ENCODE results near the gene FNIP2. TPM values are rescaled to one million over a fixed set of nuclear protein-coding genes. Genes with fewer than 3 reads are reported as not detected.
"Not testable (repeated sequence)": the region's sequence is repeated elsewhere in the genome, so short reads cannot be mapped to it uniquely, and the experiment has no call there.

Gene FNIP2
- total RNA-seq, 1 donor from 2014 or later, result 18.5 TPM

- Histone ChIP-seq H3K9me3 (ENCODE audit: insufficient read depth, low read depth, low read length) (no peaks in the 10 kb centered on the region), H3K27me3 (ENCODE audit: insufficient read depth, low read length) (no peaks in the 10 kb centered on the region), H3K36me3 (ENCODE audit: insufficient read depth, low read length) (peaks cover 9% of the 10 kb centered on the region), H3K79me2 (ENCODE audit: insufficient read depth, low read length) (peaks cover 10% of the 10 kb centered on the region), H3K4me3 (ENCODE audit: insufficient read depth, low read depth, low read length) (no peak overlapping the region), H3K4me1 (ENCODE audit: insufficient read depth, low read length) (peaks cover 18% of the 10 kb centered on the region), H3K27ac (ENCODE audit: low read depth, low read length) (no peak overlapping the region), H3K9ac (ENCODE audit: low read length) (no peak overlapping the region), H3K4me2 (ENCODE audit: low read length) (no peak overlapping the region), H2AFZ (ENCODE audit: low read depth, low read length) (no peak overlapping the region), H4K20me1 (ENCODE audit: insufficient read depth, low read length) (no peaks in the 10 kb centered on the region)
- H3K4me1 Mint-ChIP-seq (ENCODE audit: low read depth, unreplicated experiment), result peaks cover 36% of the 10 kb centered on the region
- DNase-seq (ENCODE audit: low read depth) (no peak), FAIRE-seq (no peak)
- no peak overlapping the region for H3K27ac Mint-ChIP-seq (ENCODE audit: unreplicated experiment)
- TF ChIP-seq CTCF (IDR thresholded peaks at IDR 0.05; ENCODE audit: insufficient read depth, low read depth, low read length), result no peak
- no peak for TF ChIP-seq EZH2 (IDR thresholded peaks at IDR 0.05; ENCODE audit: insufficient read depth, low read length)
- H3K36me3 Mint-ChIP-seq (ENCODE audit: low read depth, unreplicated experiment), result peaks cover 4% of the 10 kb centered on the region
- H3K9me3 Mint-ChIP-seq (ENCODE audit: unreplicated experiment), result no peaks in the 10 kb centered on the region
- H3K27me3 Mint-ChIP-seq (ENCODE audit: low read depth, unreplicated experiment), result no peaks in the 10 kb centered on the region
- H3K4me3 Mint-ChIP-seq (ENCODE audit: unreplicated experiment), result no peak overlapping the region
Measured at GRCh38 chr4:158827543-158827981, 58.7 kb downstream of the FNIP2 start.

DNA sequence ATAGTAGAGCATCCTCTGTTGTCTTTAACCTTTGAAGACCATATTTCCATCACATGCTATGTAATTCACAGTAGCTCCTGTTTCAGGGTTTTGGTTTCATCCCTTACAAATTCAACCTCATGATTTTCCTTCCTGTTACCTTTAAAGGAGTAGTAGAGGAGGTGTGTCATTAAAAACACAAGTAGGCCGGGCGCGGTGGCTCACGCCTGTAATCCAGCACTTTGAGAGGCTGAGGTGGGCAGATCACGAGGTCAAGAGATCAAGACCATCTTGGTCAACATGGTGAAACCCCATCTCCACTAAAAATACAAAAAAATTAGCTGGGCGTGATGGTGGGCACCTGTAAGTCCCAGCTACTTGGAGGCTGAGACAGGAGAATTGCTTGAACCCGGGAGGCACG lies 59.3 kb downstream of the FNIP2 start:
- H3K27ac ChIP-seq (ENCODE audit: low read depth, low read length); H4K20me1 ChIP-seq (ENCODE audit: insufficient read depth, low read length); FAIRE-seq; H3K4me3 ChIP-seq (ENCODE audit: insufficient read depth, low read depth, low read length); DNase-seq (ENCODE audit: low read depth); H3K36me3 Mint-ChIP-seq (ENCODE audit: low read depth, unreplicated experiment); H3K4me3 Mint-ChIP-seq (ENCODE audit: unreplicated experiment); H3K9ac ChIP-seq (ENCODE audit: low read length); H3K27me3 ChIP-seq (ENCODE audit: insufficient read depth, low read length); H3K27me3 Mint-ChIP-seq (ENCODE audit: low read depth, unreplicated experiment); H3K4me2 ChIP-seq (ENCODE audit: low read length); H3K27ac Mint-ChIP-seq (ENCODE audit: unreplicated experiment); H2AFZ ChIP-seq (ENCODE audit: low read depth, low read length); H3K9me3 ChIP-seq (ENCODE audit: insufficient read depth, low read depth, low read length); H3K36me3 ChIP-seq (ENCODE audit: insufficient read depth, low read length); H3K9me3 Mint-ChIP-seq (ENCODE audit: unreplicated experiment); H3K79me2 ChIP-seq (ENCODE audit: insufficient read depth, low read length): not testable (repeated sequence)
- H3K4me1 ChIP-seq (ENCODE audit: insufficient read depth, low read length), result peaks cover 18% of the 10 kb centered on the region
- peaks cover 36% of the 10 kb centered on the region for H3K4me1 Mint-ChIP-seq (ENCODE audit: low read depth, unreplicated experiment)

DNA sequence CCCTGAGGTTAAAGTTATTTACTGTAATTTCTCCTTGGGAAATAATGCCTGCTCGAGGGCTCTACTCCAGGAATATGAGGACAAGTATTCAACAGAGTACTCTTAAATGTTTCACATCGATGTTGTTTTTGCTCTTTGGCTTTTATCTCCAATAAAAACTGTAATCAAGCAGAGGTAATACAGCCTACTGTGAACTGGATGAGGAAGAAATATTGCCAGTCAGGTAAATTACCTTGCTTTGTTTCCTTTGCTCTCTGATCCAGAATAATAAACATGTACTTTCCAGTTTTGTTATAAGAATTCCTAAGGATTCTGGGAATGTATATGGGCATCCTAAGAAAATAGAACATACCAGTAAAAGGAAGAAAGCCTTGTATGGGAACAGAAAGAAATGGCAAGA lies 60.4 kb downstream of the FNIP2 start:
- no peak for TF ChIP-seq EZH2 (IDR thresholded peaks at IDR 0.05; ENCODE audit: insufficient read depth, low read length)
- no peak for TF ChIP-seq CTCF (IDR thresholded peaks at IDR 0.05; ENCODE audit: insufficient read depth, low read depth, low read length)

More for the DNA sequence above, 60.4 kb downstream of the FNIP2 start:
- Histone ChIP-seq H3K9me3 (ENCODE audit: insufficient read depth, low read depth, low read length) (no peaks in the 10 kb centered on the region), H3K79me2 (ENCODE audit: insufficient read depth, low read length) (no peaks in the 10 kb centered on the region), H2AFZ (ENCODE audit: low read depth, low read length) (no peak overlapping the region), H4K20me1 (ENCODE audit: insufficient read depth, low read length) (no peaks in the 10 kb centered on the region), H3K9ac (ENCODE audit: low read length) (no peak overlapping the region), H3K27ac (ENCODE audit: low read depth, low read length) (no peak overlapping the region), H3K4me1 (ENCODE audit: insufficient read depth, low read length) (peaks cover 13% of the 10 kb centered on the region), H3K4me3 (ENCODE audit: insufficient read depth, low read depth, low read length) (no peak overlapping the region), H3K4me2 (ENCODE audit: low read length) (no peak overlapping the region), H3K36me3 (ENCODE audit: insufficient read depth, low read length) (peaks cover 11% of the 10 kb centered on the region), H3K27me3 (ENCODE audit: insufficient read depth, low read length) (no peaks in the 10 kb centered on the region)
- FAIRE-seq (no peak), DNase-seq (ENCODE audit: low read depth) (no peak)
- no peak overlapping the region for H3K4me3 Mint-ChIP-seq (ENCODE audit: unreplicated experiment)
- H3K27ac Mint-ChIP-seq (ENCODE audit: unreplicated experiment), result no peak overlapping the region
- H3K27me3 Mint-ChIP-seq (ENCODE audit: low read depth, unreplicated experiment), result no peaks in the 10 kb centered on the region
- peaks cover 32% of the 10 kb centered on the region for H3K4me1 Mint-ChIP-seq (ENCODE audit: low read depth, unreplicated experiment)
- H3K9me3 Mint-ChIP-seq (ENCODE audit: unreplicated experiment), result no peaks in the 10 kb centered on the region
- peaks cover 4% of the 10 kb centered on the region for H3K36me3 Mint-ChIP-seq (ENCODE audit: low read depth, unreplicated experiment)
